ENCODE measurements around the gene MPPED2.

Gene MPPED2

GRCh38 chr11:30538251-30538650 lies 47.9 kb downstream of the MPPED2 start:
- H3K27ac ChIP-seq = no peak overlapping the region
- no peak for DNase-seq (ENCODE audit: low read depth, low spot score)

DNA sequence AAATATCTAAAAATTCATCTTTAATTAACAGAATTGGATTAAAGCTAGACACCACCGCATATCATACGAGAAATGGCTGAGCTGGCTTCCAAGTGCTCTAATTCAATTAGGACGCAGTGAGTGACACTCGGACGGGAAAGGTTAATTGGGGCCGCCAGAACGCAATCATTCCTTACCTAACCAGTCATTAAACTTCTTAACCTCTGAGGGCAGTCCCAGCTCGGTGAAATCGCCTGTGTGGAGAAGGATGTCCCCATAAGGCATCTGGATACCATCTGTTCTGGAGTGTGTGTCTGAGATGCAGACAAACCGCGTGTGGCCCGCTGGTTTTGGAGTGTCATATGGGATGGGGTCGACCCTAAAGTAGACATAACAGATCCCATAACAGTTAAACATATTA lies 50.3 kb downstream of the MPPED2 start:
- no peak overlapping the region for H3K27ac ChIP-seq
- no peak for DNase-seq (ENCODE audit: low read depth, low spot score)

DNA sequence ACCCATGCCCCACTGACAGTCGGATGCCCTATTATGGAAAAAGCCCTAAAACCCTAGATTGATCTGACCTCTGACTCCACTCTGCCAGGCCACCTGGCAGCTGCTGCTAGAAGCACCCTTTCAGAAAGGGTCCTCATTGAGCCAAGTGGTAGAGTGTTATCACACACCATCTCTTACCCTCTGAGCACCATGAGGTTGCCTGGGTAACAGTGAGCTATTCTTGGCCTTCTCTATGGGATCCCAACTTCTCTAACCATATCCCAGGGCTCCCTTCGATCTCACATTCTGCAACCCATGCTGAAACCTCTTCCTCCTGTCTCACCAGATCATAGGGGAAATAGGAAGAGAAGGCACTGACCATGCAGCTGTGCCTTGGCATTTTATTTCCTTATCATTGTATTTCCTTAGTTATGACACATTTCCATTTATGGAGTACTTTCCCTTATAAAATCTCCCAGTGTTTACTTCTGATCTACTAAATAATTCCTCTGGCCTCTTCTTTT lies 52.7 kb downstream of the MPPED2 start:
- no peak overlapping the region for H3K27ac ChIP-seq
- DNase-seq (ENCODE audit: low read depth, low spot score) = no peak

DNA sequence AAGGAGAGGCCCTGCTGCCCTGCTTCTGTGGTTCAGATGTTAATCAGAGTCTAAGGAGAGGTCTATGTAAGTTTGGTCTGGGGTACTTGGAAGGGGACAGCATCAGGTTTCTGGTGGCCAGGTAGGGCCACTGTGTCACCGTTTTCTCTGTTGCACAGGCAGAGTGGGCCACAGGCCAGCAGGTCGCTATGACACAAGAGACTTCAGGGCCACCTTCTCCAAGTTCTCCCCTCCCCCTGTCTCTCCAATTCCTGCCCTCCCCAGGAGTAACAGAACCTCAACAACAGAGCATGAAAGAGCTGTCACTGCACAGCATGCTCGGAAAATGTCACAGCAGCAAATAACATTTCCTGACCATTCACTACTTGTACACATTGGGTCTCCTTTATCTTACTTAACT lies 58.6 kb downstream of the MPPED2 start:
- DNase-seq (ENCODE audit: low read depth, low spot score) = no peak
- H3K27ac ChIP-seq = no peak overlapping the region

DNA sequence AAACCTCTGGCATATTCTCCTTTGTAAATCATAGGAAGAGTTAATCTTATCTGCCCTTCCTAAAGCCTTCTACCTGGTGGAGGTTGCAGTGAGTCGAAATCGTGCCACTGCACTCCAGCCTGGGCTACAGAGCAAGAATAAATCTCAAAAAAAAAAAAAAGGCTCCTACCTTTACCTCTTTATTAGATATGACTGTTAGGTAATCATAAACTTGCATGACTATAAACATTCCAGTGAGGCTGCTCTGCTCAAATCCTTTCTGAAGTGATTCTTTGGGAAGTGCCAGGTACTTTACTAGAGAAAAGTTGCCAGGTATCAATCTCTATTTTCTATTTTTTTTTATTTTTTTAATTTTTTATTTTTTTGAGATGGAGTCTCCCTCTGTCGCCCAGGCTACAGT lies 59.6 kb downstream of the MPPED2 start:
- H3K27ac ChIP-seq = no peak overlapping the region
- no peak for DNase-seq (ENCODE audit: low read depth, low spot score)

- DNase-seq (ENCODE audit: low read depth, low spot score) = no peak
- H3K27ac ChIP-seq = no peak overlapping the region
Measured at GRCh38 chr11:30522536-30523243, 63.5 kb downstream of the MPPED2 start.

DNA sequence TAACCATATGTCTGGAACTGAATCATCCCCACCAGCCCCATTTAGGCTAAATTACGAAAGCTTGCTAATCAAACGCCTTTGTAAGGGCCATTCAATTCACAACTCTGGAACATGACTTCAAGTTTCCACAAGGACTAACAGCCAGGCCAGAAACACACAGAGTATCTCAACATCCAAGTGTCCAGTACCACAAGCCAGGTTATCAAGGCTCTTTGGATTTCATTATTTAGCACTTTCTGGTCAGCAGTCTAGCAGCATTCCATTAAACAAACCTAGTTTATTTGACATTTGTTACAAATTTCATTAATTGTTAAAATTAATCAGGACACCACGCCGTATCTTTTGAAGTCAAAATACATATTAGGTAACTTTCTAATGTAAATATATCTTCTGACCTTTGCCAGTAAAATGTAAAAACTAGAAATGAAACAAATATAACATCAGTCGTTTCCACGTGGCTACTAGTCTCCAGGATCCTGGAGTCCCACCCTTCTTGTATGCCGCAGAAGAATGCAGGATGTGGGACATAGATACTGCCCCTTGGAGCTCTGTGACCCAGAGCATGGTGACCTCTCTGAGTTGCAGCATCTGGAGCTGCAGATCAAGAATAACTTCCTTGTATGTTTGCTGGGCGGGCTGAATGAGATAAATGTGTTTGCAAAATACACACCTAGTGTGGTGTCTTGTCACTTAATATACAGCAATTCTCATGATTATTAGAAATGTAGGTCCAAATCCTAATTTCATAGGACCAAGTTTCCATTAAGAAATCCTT lies 64.7 kb downstream of the MPPED2 start:
- H3K27ac ChIP-seq = no peak overlapping the region
- no peak for DNase-seq (ENCODE audit: low read depth, low spot score)

GRCh38 chr11:30513087-30513486 lies 73.1 kb downstream of the MPPED2 start:
- no peak overlapping the region for H3K27ac ChIP-seq
- no peak for DNase-seq (ENCODE audit: low read depth, low spot score)

GRCh38 chr11:30511408-30511807 lies 74.7 kb downstream of the MPPED2 start:
- DNase-seq (ENCODE audit: low read depth, low spot score) = no peak
- no peak overlapping the region for H3K27ac ChIP-seq

GRCh38 chr11:30510750-30511149 lies 75.4 kb downstream of the MPPED2 start:
- no peak overlapping the region for H3K27ac ChIP-seq
- DNase-seq (ENCODE audit: low read depth, low spot score) = no peak

GRCh38 chr11:30509364-30509763 lies 76.8 kb downstream of the MPPED2 start:
- no peak overlapping the region for H3K27ac ChIP-seq
- no peak for DNase-seq (ENCODE audit: low read depth, low spot score)

DNA sequence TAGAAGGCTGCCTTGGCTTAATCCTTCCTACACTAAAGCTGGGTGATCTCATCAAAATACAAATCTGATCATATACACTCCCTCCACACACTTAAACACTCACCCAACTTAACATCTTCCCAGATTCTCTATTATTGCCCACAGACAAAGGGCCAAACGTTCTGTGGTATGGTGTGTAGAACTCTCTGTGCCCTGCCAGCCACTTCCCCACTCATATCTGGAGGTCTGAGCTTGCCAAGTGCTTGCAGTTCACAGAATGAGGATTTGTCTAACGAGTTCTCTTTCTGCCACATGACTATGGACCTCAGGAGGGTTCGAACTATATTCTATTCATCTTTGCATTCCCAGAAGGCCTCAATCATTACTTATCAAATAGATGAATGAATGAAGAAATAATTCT lies 77.6 kb downstream of the MPPED2 start:
- H3K27ac ChIP-seq = no peak overlapping the region
- no peak for DNase-seq (ENCODE audit: low read depth, low spot score)

GRCh38 chr11:30505603-30506002 lies 80.5 kb downstream of the MPPED2 start:
- DNase-seq (ENCODE audit: low read depth, low spot score) = no peak
- H3K27ac ChIP-seq = no peak overlapping the region

- peak; percentile 40 for DNase-seq (ENCODE audit: low read depth, low spot score)
- H3K27ac ChIP-seq = no peak overlapping the region
Measured at GRCh38 chr11:30504468-30504867, 81.7 kb downstream of the MPPED2 start.

DNA sequence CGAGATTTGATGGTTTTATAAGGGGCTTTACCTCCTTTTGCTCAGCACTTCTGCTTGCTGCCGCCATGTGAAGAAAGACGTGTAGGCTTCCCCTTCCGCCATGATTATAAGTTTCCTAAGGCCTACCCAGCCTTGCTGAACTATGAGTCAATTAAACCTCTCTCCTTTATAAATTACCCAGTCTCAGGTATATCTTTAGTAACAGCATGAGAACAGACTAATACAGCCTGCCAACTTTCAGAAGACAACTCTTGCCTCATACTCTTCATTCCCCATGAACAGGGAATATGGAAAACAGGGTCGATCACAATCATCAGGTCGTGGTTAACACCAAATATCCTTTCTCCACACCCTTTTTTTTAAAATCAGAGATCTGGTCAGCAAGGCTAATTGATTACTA lies 83.0 kb downstream of the MPPED2 start:
- DNase-seq (ENCODE audit: low read depth, low spot score) = no peak
- no peak overlapping the region for H3K27ac ChIP-seq

GRCh38 chr11:30502305-30502704 lies 83.8 kb downstream of the MPPED2 start:
- no peak overlapping the region for H3K27ac ChIP-seq
- DNase-seq (ENCODE audit: low read depth, low spot score) = no peak

DNA sequence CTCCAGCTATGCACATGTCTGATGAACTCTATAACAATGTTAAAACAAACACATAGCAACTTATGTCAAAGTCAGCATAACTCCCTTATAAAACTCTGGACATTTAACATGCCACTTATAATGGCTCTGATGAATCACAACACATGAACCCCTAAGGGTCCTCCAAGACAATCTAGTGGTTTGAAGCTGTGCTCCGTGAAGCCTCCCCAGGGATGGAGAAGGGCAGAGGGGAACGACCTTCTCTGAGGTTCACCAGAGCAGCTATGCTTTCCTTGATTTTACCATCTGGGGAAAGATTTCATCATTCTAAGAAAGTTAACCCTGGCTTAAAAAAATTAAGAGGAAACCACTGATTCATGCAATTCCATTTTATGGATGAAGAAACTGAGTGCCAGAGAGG lies 84.4 kb downstream of the MPPED2 start:
- H3K27ac ChIP-seq = no peak overlapping the region
- DNase-seq (ENCODE audit: low read depth, low spot score) = no peak

DNA sequence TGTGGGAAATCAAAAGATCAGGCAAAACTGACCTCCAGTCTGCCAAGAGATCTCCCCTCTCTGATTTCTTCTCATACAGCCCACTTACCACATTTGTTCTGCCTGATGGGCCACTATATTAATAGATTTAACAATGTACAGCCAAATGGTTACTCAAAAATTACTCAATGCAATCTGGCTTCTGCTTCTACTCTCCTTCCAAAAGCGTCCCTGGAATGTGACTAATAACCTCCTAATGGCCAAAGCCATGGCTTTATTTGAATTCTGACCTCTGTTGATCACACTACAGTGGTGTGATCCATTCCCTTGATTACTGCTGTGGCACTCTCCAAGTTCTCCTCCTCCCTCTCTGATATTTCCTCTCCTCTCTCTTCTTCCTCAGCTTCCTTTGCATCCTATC lies 86.2 kb downstream of the MPPED2 start:
- DNase-seq (ENCODE audit: low read depth, low spot score) = no peak
- H3K27ac ChIP-seq = no peak overlapping the region

GRCh38 chr11:30497600-30497999 lies 88.6 kb downstream of the MPPED2 start:
- no peak for DNase-seq (ENCODE audit: low read depth, low spot score)
- H3K27ac ChIP-seq = no peak overlapping the region

DNA sequence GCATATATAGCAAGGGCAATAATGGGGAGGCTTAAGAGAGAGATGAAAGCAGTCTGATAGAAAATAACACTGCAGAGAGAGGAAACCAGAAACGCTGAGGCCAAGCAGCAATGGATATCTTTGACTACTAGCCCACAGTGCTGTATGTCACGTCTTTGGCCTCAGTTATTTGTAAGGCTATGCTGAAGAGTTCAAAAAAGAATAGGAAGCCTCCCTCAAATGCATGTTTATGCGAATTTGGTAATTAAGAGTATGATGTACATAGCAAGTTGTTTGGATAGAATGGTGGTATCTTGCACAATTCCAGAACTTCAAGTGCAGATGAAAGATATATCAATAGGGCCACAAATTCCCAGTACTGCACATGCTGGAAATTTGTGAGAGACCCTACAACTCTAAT lies 89.2 kb downstream of the MPPED2 start:
- no peak for DNase-seq (ENCODE audit: low read depth, low spot score)
- H3K27ac ChIP-seq = no peak overlapping the region

DNA sequence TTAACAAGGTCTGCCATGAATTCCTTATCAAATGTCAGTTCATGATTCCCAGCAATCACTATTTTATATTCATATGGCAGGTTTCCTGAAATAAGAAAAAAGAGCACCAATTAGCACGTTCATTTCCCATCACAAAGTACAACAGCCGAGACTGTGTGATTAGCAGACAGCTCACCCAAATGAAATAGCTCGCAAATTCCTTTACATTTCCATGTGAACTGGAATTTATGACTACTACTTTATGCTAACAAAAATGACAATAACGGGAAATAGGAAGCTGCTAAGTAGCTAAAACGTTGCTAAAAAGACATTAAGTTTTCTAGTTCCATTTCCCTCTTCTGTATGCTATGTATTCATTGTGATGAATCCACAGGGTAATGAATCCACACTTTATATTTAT lies 90.7 kb downstream of the MPPED2 start:
- no peak for DNase-seq (ENCODE audit: low read depth, low spot score)
- no peak overlapping the region for H3K27ac ChIP-seq

DNA sequence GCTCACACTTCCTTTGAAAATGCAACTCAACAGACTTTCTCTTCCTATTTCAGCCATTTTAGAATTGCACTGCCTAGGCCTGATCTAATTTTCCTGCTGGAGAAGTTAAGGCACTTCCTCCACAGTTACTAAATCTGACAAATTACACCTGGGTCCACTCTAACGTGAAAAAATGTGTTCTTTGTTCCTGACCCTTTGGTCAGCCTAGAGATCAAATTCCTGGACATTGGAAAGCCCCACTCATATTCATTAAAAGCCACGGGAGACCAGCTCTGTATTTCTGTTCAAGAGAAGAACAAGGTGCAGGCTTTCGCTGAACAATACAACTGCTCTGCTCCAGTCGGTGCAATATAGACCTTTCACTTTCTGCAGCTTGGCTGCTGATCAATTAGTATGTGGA lies 96.6 kb downstream of the MPPED2 start:
- H3K27ac ChIP-seq = no peak overlapping the region
- DNase-seq (ENCODE audit: low read depth, low spot score) = no peak

Data from epithelial cell of prostate (primary cell).